DOHH2 (cell line): ENCODE measurements around the gene KCNMA1.

Experiments
- H3F3A ChIP-seq: fragments of 200-600 bp; sonication (generic), shearing (Covaris generic); 2 replicates; pipeline ENCODE4 v1.6.0; 2016; ENCODE audit warnings: antibody characterized with exemption, mild to moderate bottlenecking; ENCODE audit not compliant: control insufficient read depth, insufficient read depth
- H3K27ac ChIP-seq: fragments of 200-600 bp; sonication (generic); 2 replicates; pipeline ENCODE4 v1.5.1; 2014; ENCODE audit warnings: low read depth, mild to moderate bottlenecking, low read length, moderate library complexity
- H3K27me3 ChIP-seq: fragments of 200-600 bp; sonication (generic); 2 replicates; pipeline ENCODE4 v1.6.1; 2014; ENCODE audit warnings: mild to moderate bottlenecking, low read length, mixed read lengths; ENCODE audit not compliant: control insufficient read depth
- H3K36me3 ChIP-seq: fragments of 200-600 bp; sonication (generic); 2 replicates; pipeline ENCODE4 v1.6.1; 2014; ENCODE audit warnings: mild to moderate bottlenecking, low read length, moderate library complexity, mixed read lengths; ENCODE audit not compliant: control insufficient read depth
- H3K4me1 ChIP-seq: fragments of 200-600 bp; sonication (generic); 2 replicates; pipeline ENCODE4 v1.6.1; 2014; ENCODE audit warnings: mild to moderate bottlenecking, low read length, mixed read lengths; ENCODE audit not compliant: control insufficient read depth
- H3K4me2 ChIP-seq: fragments of 200-600 bp; sonication (generic); 2 replicates; pipeline ENCODE4 v1.6.0; 2014; ENCODE audit warnings: mild to moderate bottlenecking, low read length, moderate library complexity
- H3K4me3 ChIP-seq: fragments of 200-600 bp; sonication (generic); 2 replicates; pipeline ENCODE4 v1.5.1; 2014; ENCODE audit warnings: mild to moderate bottlenecking, low read length, mixed read lengths
- H3K79me2 ChIP-seq: fragments of 200-600 bp; sonication (generic); 2 replicates; pipeline ENCODE4 v1.6.1; 2014; ENCODE audit warnings: mild to moderate bottlenecking, low read length, mixed read lengths; ENCODE audit not compliant: control insufficient read depth
- H3K9me2 ChIP-seq: fragments of 200-600 bp; sonication (generic); replicated peaks from 2 replicates; pipeline ENCODE4 v1.6.1; 2014; ENCODE audit warnings: mild to moderate bottlenecking, low read length, mixed read lengths; ENCODE audit not compliant: control insufficient read depth
- H3K9me3 ChIP-seq: fragments of 200-600 bp; sonication (generic); 2 replicates; pipeline ENCODE4 v1.6.1; 2014; ENCODE audit warnings: antibody characterized with exemption, low read length, mixed read lengths; ENCODE audit not compliant: control insufficient read depth, insufficient read depth
- H4K20me1 ChIP-seq: fragments of 200-600 bp; sonication (generic); 2 replicates; pipeline ENCODE4 v1.6.0; 2014; ENCODE audit warnings: low read depth, mild to moderate bottlenecking, antibody characterized with exemption, low read length, moderate library complexity; ENCODE audit not compliant: control insufficient read depth, insufficient read depth
- CTCF ChIP-seq: fragments of 200-600 bp; sonication (generic); IDR thresholded peaks from one replicate; pipeline ENCODE4 v1.5.1; 2014; ENCODE audit warnings: antibody characterized with exemption, mild to moderate bottlenecking, low read depth, low read length; ENCODE audit not compliant: poor library complexity, severe bottlenecking
- EZH2phosphoT487 ChIP-seq: fragments of 200-600 bp; sonication (generic); IDR thresholded peaks from 2 replicates; pipeline ENCODE4 v1.6.1; 2017; ENCODE audit warnings: borderline replicate concordance, mild to moderate bottlenecking, antibody characterized with exemption, low read length, moderate library complexity, mixed read lengths

Gene KCNMA1

GRCh38 chr10:77173615-77174461 lies 463.8 kb downstream of the KCNMA1 start:
- Histone ChIP-seq H3K79me2 (no peaks in the 10 kb centered on the region), H3K4me2 (no peak overlapping the region)
- peak; percentile 84 for TF ChIP-seq CTCF
- TF ChIP-seq EZH2phosphoT487 = no peak

GRCh38 chr10:77172086-77172485 lies 465.5 kb downstream of the KCNMA1 start:
- Histone ChIP-seq H3K4me3 (no peak overlapping the region), H3K36me3 (no peaks in the 10 kb centered on the region), H4K20me1 (no peaks in the 10 kb centered on the region), H3F3A (no peaks in the 10 kb centered on the region), H3K79me2 (no peaks in the 10 kb centered on the region), H3K27me3 (peaks cover 3% of the 10 kb centered on the region; the same call in 1 of the 2 replicates), H3K27ac (no peak overlapping the region), H3K4me2 (no peak overlapping the region), H3K9me2 (no peaks in the 10 kb centered on the region), H3K4me1 (peaks cover 7% of the 10 kb centered on the region; the same call in 1 of the 2 replicates), H3K9me3 (no peaks in the 10 kb centered on the region)
- TF ChIP-seq EZH2phosphoT487 (no peak), CTCF (no peak)

More at GRCh38 chr10:77173615-77174461, 463.8 kb downstream of the KCNMA1 start:
- Histone ChIP-seq H3K4me3 (no peak overlapping the region), H3K27me3 (no peaks in the 10 kb centered on the region), H3K9me3 (no peaks in the 10 kb centered on the region), H3K36me3 (no peaks in the 10 kb centered on the region), H3F3A (no peaks in the 10 kb centered on the region), H4K20me1 (no peaks in the 10 kb centered on the region), H3K27ac (no peak overlapping the region), H3K9me2 (no peaks in the 10 kb centered on the region), H3K4me1 (peaks cover 7% of the 10 kb centered on the region; the same call in 1 of the 2 replicates)

GRCh38 chr10:77168861-77169260 lies 468.7 kb downstream of the KCNMA1 start:
- H3K4me2 ChIP-seq = no peak overlapping the region
- H4K20me1 ChIP-seq = no peaks in the 10 kb centered on the region
- H3K9me3 ChIP-seq = no peaks in the 10 kb centered on the region
- no peaks in the 10 kb centered on the region for H3K9me2 ChIP-seq
- TF ChIP-seq EZH2phosphoT487 = no peak
- TF ChIP-seq CTCF = no peak
- no peak overlapping the region for H3K4me3 ChIP-seq
- no peaks in the 10 kb centered on the region for H3K36me3 ChIP-seq
- no peaks in the 10 kb centered on the region for H3K4me1 ChIP-seq
- no peaks in the 10 kb centered on the region for H3F3A ChIP-seq
- no peaks in the 10 kb centered on the region for H3K79me2 ChIP-seq
- peaks cover 8% of the 10 kb centered on the region; the same call in 1 of the 2 replicates for H3K27me3 ChIP-seq
- no peak overlapping the region for H3K27ac ChIP-seq
